HG03139 (cell line): Measurements from ENCODE around the gene SETDB1.

Experiments used
- ATAC-seq: cut with Tn5 transposase; IDR thresholded peaks from one replicate; pipeline ENCODE4 v1.9.1; 2021; ENCODE audit not compliant: unreplicated experiment

SETDB1 gene

DNA sequence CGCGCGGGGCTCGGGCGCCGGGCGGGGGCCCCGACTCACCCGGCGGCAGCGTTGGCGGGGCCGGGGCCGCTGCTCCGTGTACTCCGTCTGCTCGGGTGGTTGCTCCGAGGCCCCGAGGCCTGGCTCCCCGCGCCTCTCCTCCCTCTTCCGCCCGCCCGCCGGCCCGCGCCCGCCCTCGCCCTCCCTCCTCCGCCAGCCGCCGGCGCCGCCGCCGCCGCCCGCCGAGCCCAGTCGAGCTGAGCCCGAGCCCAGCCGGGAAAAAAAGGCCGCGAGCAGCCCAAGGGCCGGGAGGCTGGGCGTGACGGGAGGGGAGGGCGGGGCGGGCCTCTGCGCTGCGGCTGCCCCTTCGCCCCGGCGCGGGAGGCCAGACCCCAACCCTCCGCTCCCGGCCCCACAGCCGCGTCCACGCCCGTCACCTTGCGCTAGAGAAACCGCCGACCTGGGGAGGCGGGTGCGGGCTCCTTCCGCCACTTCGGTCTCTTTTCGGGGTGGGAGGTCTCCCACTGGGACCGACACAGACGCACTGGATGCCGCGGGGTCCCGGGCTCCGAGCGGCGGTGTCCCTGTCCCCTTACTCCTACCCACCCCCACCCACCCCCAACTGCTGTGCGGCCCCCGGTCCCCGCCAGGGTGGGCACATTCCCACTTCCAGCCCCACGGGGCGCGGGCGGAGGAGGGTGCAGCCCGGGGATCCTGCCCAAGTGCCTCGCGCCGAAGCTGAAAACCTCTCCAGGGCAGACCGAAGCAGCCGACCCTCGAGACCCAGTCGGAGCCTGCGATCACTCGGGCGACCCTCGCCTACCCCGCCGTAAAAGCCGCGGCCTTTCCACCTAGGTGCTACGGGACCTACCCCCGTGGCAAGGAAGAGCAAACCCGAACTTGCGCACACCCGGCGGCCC lies 48.7 kb downstream of the SETDB1 start, which contains the start of gene CERS2:
TSS of gene CERS2 (minus strand) at position 256 of the 899 bp plus-strand sequence. CDS start 5,745 bp downstream, outside the sequence.
- no peak for ATAC-seq

DNA sequence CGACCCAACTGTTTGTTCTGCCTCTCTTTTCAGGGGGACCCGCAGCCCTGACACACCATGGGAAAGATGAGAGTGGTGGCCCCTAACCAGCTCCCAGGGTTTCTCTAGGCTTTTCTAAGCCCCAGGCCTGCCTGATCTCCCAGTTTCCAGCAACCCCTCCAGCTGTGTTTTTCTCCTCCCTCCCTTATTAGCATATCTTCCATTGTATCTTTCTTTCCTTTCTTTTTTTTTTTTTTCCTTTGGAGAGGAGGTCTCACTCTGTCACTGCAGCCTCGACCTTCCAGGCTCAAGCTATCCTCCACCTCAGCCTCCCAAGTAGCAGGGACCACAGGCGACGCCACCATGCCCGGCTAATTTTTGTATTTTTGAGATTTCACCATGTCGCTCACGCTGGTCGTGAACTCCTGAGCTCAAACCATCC lies 50.2 kb downstream of the SETDB1 start:
- ATAC-seq = no peak

DNA sequence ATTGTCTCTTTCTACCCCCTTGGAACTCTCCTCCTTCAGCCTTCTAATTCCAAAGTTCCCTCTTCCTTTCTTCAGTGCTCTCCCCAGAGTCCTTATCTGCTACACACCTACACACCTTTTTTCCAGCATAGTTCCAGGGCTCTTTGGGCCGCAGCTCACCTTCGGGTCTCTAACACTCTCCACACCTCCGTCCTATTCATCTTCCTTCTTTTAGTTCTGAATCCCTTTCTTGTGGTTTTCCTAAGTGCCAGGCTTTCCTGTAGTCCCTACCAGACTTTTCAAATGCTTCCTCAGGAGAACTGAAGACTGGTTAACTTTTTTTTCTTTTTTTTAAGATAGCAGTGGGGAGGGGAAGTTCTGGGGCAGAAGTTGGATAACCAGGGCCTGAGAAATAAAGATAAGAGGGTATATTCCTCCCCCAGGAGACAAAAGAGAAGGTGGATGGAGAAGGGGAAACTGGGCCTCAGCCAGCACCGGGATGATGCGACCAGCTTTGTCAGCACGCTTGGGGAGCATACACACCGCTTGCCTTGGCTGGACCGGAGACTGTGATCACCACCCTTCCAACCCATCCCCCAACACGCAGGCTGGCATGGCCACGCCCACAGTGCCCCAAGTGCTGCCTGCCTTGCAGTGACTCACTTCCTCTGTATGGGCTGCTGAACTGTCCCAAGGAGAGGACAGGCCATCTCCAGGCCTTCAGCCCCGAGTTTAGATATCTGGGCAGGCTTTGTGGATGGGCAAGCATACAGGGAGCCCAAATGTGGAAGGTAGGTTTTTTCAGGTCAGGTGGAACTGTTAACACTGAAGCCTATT lies 50.9 kb downstream of the SETDB1 start:
- ATAC-seq = no peak

DNA sequence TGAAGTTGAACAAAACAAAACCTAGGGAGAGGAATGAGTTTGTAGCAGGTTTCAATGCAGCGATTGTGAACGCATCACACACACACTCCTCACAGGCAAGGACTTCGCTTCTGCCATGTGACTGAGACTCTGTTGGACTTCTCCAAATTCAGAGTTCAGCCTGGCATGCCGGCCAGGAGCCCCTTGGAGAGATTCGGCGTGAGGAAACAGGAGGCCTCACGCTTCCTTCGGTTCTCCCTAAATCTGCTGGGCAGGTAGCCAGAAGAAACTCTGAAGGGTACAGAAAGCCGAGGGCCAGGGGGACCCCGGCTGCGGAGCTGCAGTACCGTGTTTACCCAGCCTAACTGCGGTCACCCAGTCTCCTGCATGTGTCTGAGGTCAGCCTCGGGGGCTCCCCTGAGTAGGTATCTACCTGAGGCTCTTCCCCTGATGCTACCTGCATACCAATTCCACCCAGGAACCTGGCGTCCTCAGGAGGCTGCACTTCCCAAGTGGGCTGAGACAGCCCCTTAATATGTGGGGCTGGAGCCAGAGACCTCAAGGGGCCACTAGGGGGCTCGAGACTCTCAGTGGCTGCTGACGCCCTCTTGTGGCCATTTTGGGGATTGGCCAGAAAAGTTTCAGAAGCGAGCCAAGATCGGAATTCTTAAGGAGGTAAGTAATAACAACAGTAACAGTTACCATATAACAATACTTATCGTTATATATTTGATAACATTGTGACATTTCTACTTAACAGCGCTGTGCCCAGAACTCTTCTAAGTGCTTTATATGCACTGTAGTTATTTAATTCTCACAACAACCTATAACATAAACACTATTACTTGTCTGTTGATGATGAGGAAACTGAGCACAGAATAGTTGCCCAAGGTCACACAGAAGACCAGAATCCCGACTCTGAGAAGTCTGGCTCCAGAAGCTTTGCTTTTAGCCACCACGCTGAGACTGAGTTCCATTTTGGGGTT lies 53.2 kb downstream of the SETDB1 start:
- no peak for ATAC-seq

DNA sequence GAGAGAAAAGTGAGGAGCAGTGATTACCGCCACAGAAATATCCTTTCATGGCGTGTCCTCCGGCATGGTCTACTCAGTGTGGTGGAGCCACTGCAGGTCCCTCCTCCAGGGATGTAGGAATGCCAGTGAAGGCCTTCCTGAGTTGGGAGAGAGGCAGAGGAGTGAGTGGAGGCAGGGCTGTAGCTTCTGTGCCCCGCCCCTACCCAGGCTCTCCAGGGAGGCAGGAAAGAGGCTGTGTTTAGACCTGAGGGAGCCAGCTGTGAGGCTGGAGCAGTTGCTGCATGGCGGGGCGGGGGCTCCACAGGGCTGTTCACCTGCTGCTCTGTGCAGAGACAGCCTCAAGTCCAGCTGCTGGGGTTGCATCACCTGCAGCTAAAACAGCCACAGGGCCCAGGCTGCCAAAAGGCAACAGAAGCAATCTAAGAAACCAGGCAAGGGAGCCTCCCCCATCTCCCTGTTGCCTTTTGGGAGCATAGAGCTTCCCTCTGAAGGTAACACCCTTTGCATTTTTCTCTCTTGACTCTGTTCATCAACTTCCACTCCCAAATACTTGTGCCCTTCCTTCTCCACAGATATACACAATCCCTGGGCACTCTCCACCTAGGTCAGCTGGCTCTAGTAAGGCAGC lies 55.1 kb downstream of the SETDB1 start:
- no peak for ATAC-seq

DNA sequence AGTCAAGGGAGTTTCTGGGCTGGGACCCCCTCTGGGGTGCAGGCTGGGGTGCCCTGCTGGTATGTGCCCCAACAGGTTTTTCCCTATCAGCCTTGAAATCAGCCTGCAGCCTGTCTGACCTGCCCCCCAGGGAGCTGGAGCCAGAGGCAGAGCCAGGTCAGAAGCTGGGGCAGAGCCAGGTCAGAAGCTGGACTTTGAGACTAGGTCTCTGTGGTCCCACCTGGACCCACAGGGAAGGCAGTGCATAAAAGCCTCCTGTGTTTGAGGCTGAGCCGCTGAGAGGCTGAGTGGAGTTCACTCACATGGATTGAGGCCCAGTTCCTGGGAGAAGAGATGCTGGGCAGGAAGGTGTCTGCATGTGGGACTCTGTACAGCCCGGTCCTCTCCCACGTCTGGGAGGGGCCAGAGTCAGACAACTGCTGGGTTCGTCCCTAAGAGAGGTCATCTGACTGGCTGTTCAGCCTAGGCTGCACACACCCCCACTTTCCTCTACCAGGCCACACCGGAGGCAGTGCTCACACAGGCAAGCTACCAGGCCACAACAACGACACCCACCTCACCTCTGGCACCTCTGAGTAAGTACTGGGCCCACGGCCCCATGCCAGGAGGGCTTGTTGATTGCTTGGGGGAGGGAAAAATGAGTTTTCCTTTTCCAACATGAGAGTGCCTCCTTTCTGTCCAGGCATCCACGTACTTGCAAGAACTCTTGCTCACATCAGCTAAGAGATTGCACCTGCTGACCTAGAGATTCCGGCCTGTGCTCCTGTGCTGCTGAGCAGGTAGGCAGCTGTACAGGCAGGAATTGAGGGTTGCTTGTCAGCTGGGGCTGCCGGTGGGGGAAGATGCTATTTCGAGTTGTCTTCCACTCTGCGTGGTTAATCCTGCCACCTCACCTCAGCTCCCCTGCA lies 55.9 kb downstream of the SETDB1 start, which contains the start of gene ANXA9:
TSS of gene ANXA9 (plus strand) at position 488 of the 908 bp plus-strand sequence. CDS start 814 bp downstream, outside the sequence.
- no peak for ATAC-seq

DNA sequence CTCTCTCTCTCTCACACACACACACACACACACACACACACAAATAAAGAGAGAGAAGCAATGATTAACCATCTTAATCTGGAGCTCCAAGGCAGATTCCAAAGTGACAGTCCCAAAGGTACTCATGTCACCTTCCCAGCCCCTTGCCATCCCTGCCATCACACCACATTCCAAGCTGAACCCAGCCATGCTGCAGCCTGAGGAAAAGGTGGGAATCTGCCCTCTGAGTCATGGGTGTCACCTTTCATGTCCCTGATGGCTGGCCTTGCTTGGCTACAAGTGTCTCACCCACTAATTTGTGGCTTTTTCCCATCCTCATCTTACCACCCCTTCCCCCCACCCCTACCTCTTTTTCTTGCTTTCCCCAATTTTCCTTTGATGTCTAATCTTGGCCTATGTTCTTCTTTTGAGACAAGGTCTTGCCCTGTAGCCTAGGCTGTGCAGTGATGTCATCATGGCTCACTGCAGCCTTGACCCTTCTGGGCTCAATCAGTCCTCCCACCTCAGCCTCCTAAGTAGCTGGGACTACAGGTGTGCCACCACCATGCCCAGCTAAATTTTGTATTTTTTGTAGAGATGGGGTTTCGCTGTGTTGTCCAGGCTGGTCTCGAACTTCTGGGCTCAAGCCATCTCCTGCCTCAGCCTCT lies 59.1 kb downstream of the SETDB1 start:
- ATAC-seq = no peak

DNA sequence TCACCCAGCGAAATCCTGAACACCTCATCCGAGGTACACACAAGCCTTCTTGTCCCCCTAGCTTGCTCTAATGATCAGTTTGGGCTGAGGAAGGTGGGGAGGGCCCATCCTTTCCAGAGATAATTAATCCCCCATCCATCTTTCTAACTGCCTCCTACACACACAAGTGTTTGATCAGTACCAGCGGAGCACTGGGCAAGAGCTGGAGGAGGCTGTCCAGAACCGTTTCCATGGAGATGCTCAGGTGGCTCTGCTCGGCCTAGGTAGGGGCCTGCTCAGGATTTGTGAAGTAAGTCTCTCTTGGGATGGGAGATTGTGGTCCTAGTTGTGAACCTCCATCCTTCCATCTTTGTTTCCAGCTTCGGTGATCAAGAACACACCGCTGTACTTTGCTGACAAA lies 61.8 kb downstream of the SETDB1 start:
- ATAC-seq = no peak

DNA sequence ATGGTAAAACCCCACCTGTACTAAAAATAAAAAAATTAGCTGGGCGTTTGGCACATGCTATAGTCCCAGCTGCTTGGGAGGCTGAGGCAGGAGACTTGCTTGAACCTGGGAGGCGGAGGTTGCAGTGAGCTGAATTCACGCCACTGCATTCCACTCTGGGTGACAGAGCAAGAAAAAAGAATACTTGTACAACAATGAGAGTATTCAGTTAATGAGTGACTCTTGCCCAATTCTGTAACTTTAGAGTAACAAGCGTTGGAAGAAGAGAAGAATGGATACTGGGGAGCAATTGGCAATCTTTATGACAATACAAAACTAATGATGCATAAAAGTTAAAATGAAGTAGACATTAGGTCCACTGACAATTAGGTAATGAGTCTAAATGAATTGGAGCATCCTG lies 66.5 kb downstream of the SETDB1 start:
- no peak for ATAC-seq

DNA sequence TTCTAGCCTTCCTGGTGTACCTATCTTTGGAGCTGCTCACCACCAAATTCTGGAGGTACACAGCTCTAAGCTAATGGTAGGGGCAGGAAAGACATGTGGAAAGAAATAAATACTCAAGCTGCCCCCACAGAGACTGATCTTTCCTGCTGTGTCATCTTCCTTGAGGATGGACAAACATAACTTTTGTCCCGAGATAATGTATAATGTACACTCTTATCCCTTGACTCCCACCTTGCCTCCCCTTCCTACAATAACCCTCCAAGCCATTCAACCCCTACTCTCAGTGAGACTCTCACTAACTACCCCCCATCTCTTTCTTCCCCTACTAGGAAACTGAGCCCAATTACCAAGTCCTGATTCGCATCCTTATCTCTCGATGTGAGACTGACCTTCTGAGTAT lies 68.1 kb downstream of the SETDB1 start:
- no peak for ATAC-seq

DNA sequence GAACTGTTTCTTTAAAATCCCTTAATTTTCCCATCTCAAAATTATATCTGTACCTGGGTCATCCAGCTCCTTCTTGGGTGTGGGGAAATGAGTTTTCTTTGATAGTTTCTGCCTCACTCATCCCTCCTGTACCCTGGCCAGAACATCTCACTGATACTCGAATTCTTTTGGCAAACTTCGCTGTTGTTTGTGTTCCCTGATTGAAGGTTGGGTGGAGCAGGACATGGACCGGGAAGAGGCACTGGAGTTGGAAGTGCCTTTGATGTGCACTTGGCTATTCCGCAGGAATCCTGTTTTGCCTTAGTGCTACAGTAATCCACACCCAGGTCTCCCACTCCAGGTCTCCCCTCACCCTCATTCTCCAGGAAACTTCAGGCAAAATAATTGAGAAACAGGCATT lies 69.3 kb downstream of the SETDB1 start:
- ATAC-seq = no peak

DNA sequence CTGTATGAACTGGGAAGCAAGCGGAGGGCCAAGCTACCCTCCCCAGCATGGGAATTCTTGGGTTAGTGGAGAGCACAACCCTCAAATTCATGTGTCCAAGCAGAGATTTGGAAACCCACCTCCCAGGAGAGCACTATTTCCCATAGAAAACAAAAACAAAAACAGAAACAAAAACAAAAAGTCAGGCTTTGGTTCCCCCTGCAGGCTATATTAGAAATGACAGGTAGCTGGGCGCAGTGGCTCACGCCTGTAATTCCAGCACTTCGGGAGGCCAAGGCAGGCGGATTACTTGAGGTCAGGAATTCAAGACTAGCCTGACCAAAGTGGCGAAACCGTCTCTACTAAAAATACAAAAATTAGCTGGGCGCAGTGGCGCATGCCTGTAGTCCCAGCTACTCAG lies 69.7 kb downstream of the SETDB1 start:
- no peak for ATAC-seq

DNA sequence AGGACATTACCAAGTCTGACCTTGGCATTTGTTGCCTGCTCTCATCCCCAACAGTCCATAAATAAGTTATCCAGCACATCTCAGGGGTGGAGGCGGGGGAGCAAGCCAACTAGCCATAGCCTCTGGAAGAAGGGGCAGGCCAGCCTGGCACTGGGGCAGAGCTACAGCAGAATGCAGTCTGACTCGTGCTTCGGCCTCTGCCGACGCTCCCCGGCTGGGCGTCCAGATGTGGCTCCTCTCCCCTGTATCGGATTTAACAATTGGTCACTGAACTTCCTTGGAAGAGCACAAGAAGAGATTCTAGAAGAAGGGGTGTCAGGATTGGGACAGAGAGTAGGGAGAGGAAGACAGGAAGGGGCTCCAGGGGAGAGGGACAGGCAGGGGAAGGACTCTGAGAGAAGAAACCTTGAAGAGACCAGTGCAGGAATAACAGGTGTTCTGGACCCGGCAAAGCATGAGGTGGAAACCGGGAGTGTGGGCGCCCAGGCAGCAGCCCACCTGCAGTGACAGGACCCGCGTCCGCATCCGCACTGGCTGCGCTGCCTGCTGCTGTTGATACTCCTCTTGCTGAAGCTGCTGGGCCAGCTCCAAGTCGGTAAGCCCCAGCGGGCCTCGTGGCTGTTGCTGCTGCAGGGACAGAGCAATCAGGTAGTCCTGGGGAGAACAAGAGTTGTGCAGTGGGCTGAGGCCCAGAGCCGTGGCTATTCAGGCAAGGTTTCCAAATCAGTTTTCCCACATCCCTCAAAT lies 71.1 kb downstream of the SETDB1 start:
- no peak for ATAC-seq

DNA sequence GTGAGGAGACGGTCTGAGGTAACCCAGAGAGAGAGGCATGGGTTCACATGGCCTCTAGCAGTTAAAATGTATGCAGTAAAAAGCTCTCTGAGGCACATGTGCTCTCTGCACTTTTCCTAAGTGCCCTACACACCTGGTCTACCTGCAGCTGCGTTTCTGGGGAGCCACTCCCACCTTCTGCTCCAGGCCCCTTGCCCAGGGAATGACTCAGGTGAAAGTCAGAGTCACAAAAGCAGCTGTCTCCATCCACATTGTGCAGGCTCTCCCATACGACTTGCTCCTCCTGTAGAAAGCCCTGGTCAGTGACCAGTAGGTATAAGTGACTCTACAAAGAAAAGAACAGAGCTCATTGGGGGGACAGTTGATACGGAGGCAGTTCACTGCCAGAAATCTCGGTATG lies 71.8 kb downstream of the SETDB1 start:
- ATAC-seq = no peak

DNA sequence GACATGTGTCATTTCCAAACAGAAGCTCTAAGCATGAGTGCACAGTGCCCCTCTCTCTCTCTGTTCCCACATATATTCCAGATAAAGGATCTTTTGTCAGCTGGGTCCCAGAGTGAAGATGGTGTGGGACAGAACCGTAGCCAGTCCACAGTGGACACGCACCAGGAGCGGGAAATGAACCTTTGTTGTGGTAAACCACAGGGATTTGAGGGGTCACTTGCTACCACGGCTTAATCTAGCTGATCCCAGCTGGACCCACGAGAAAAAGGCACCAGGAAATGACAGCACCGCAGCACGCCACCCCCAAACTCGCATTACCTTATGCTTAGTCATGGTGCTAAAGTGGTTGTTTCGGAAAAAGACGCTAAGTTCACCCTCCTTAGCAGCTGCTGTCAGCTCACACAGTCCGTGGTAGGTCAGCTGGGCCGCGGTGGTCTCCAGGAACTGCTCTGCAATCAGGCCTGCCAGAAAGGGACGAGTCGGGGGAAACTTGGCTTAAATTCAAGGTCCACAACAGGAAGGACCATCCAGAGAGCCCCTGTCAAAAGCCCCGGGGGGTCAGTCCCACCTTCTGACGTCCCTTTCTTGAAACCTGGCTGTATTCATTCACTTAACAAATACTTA lies 73.0 kb downstream of the SETDB1 start:
- ATAC-seq = no peak

DNA sequence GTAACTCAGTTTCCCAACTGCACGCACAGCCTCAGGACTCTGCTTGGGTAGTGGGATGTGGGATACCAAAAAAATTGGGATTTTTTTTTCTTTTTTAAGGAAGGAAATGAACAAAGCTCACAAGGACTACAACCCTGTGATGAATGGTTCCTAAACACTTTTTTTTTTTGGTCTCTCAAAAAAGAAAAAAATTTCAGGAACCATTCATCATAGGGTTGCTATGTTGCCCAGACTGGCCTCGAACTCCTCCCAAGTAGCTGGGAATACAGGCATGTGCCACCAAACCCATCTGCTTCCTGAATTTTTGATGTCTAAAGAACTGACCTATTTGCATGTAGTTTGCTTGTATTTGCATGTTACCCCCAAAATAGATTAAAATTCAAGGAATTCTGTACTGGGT lies 73.8 kb downstream of the SETDB1 start:
- ATAC-seq = no peak

DNA sequence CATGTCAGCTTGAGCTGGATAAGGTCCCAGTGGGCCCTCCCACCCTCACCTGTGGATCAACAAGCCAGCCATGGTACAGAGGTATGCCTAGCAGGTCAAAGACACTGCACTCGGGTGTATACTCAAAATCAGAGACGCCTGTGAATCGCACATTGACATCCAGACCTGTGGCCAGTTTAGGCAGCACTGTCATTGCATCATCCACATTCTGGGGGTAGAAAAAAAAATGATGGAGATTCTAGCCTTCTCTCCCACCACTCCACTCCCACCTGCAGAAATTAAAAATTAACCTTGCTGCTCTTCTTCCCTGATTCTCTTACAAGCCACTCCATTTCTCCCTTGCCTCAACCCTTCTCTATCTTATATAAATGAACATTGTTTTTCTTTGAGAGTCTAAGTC lies 74.2 kb downstream of the SETDB1 start:
- no peak for ATAC-seq

DNA sequence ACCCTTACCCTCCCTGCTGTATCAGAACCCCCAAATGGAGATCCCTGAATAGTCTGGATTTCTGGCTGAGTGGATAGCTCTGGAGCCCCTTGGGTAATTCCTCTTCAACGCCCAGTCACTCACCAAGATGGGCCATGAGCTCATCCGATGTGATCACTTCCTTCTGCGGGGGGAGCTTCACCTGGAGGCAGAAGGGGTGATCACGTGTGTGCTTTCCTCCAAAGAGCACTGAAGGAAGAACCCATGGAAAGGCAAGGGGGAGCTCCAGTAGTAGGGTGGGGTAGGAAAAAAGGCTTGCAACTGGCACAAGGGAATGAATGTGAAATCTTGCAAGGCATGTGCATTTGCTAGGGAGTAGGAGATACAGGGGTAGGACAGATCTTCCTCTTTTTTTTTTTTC lies 75.4 kb downstream of the SETDB1 start:
- ATAC-seq = no peak
